ENCODE results near the gene ADRM1.

The ADRM1 gene

DNA sequence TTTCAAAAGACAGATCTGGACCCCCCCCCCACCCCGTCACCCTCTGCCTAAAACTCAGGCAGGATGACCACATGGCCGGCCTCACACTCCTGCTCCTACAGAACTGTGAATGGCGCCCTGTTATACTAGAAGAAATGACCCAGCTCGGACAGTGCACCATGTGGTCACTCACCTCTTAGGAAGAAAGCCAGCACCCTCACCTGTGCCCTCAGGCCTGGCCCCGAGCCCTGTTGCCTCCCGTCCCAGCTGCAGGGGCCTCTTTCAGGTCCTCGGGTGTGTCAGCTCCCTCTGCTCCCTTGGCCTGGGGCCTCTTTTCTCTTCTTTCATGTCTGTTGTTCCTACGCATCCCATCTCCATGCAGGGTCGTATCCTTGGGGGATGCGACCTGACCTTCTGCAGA, 40.7 kb upstream of the ADRM1 start:
- FAIRE-seq (no peak), DNase-seq (ENCODE audit: insufficient read length, low spot score) (no peak)
- TF ChIP-seq, protein P1, sequence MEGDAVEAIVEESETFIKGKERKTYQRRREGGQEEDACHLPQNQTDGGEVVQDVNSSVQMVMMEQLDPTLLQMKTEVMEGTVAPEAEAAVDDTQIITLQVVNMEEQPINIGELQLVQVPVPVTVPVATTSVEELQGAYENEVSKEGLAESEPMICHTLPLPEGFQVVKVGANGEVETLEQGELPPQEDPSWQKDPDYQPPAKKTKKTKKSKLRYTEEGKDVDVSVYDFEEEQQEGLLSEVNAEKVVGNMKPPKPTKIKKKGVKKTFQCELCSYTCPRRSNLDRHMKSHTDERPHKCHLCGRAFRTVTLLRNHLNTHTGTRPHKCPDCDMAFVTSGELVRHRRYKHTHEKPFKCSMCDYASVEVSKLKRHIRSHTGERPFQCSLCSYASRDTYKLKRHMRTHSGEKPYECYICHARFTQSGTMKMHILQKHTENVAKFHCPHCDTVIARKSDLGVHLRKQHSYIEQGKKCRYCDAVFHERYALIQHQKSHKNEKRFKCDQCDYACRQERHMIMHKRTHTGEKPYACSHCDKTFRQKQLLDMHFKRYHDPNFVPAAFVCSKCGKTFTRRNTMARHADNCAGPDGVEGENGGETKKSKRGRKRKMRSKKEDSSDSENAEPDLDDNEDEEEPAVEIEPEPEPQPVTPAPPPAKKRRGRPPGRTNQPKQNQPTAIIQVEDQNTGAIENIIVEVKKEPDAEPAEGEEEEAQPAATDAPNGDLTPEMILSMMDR (IDR thresholded peaks at IDR 0.05; ENCODE audit: insufficient read depth, missing control alignments), result no peak

DNA sequence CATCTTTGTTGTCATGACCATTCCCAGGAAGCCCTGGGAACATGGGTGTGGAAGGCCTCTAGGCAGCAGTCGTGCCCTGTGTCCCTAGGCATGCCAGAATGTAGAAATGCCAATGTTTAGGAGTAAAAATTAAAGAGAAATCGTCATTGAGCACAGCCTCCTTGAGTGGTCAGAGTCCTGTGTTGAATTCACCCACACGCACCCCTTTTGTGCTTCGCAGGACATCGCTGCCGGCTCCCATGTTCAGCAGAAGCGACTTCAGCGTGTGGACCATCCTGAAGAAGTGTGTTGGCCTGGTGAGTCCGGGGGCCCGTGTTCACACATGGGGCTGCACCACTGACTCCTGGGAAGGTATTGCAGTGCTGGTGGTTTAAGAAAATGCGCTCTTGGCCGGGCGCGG, 39.4 kb upstream of the ADRM1 start:
- TF ChIP-seq, protein P1 (IDR thresholded peaks at IDR 0.05; ENCODE audit: insufficient read depth, missing control alignments), result no peak

DNA sequence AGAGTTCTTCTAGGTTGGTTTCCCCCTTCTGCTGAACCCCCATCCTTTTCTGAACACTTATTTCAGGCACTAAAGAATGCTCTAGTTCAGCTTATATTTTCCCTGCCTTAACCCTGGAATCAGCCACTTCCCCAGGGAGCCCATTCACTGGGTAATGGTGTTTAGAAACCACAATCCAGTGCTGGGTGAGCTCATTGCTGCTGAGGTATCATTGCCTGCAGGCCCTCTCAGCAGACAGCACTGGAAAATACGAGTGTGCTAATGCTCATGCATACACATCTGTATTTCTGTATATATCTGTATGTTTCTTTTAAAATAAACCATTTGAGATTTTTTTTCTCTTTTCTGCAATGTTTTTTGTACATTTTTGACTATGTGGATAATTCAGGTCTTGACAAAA, 37.4 kb upstream of the ADRM1 start:
- TF ChIP-seq, protein P1 (IDR thresholded peaks at IDR 0.05; ENCODE audit: insufficient read depth, missing control alignments), result no peak
- no peak for FAIRE-seq
- no peak for DNase-seq (ENCODE audit: insufficient read length, low spot score)

More for the DNA sequence above, 39.4 kb upstream of the ADRM1 start:
- FAIRE-seq, result no peak
- no peak for DNase-seq (ENCODE audit: insufficient read length, low spot score)

DNA sequence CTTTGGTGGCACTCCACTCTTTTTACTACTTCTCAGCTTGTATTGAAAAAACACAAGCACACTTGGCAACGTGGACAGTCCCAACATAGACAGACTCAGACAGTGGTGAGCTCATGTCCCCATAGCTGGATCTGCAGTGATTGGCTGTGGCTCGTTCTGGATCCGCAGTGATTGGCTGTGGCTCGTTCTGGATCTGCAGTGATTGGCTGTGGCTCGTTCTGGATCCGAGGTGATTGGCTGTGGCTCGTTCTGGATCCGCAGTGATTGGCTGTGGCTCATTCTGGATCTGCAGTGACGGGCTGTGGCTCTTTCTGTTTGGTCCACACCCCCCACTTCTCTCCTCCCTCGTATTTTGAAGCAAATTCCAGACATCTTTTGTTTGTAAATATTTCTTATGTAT, 36.5 kb upstream of the ADRM1 start:
- no peak for DNase-seq (ENCODE audit: insufficient read length, low spot score)
- TF ChIP-seq, protein P1 (IDR thresholded peaks at IDR 0.05; ENCODE audit: insufficient read depth, missing control alignments), result no peak
- no peak for FAIRE-seq

DNA sequence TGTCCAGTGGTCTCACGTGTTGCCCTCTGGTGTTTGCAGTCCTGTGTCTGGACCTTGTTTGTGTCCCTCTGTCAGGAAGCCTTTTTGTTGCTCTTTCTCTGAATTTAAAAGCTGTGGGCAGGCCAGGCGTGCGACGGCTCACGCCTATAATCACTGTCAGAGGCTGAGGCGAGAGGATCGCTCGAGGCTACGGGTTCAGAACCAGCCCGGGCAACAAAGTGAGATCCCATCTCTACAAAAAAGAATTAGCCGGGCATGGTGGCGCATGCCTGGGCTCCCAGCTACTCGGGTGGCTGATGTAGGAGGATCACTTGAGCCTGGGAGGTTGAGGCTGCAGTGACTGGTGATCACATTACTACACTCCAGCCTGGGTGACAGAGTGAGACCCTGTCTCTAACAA, 35.9 kb upstream of the ADRM1 start:
- no peak for FAIRE-seq
- TF ChIP-seq, protein P1 (IDR thresholded peaks at IDR 0.05; ENCODE audit: insufficient read depth, missing control alignments), result no peak
- no peak for DNase-seq (ENCODE audit: insufficient read length, low spot score)

DNA sequence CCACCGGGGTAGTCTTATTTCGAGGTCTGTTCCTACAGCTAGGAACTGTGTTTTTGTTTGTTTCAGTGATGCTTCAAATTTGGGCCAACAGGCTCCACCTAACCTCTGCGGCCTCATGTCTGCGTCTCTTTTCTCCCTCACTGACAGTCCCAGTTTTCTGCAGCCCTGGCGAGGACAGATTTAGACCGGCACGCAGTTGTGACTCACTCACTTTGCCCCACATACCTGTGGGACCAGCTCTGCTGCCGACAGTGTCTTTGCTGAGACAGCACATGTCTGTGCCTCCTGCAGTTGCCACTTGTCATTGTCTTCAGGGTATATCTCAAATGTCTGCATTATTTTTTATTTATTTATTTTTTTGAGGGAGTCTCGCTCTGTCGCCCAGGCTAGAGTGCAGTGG, 35.3 kb upstream of the ADRM1 start:
- TF ChIP-seq, protein P1 (IDR thresholded peaks at IDR 0.05; ENCODE audit: insufficient read depth, missing control alignments), result no peak
- DNase-seq (ENCODE audit: insufficient read length, low spot score) (no peak), FAIRE-seq (no peak)

DNA sequence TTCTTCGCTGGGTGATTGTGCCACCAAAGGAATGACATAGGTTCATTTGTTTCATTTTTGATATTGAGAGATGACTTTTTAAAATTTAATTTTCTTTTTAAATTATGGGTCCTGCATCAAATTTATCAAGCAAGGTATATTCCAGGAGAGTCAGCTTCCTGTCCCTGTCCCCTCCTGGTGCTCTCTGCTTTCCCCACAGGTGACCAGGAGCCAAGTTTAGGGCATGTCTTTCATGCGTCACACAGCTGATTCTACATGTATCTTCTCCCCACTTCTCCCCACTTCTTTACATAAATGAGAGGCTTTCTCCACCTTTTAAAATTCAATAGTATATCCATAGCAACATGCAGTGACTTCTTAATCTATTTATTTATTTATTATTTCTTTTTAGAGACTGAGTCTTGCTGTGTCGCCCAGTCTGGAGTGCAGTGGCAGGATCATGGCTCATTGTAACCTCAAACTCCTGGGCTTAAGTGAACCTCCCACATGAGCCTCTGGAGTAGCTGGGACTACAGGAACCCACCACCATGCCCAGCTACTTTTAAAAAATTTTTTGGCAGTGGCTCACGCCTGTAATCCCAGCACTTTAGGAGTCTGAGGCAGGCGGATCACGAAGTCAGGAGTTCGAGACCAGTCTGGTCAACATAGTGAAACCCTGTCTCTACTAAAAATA, 34.4 kb upstream of the ADRM1 start:
- DNase-seq (ENCODE audit: insufficient read length, low spot score) (no peak), FAIRE-seq (no peak)
- TF ChIP-seq, protein P1 (IDR thresholded peaks at IDR 0.05; ENCODE audit: insufficient read depth, missing control alignments), result no peak

All from D721Med (cell line).